Caco-2 (cell line): ENCODE measurements around the gene ACSS1. TPM values are rescaled to one million over a fixed set of nuclear protein-coding genes. Genes with fewer than 3 reads are reported as not detected.

Source experiments
- BruUV-seq: library from RNA; stranded (reverse); fragments of 400-500 nt; replicated peaks from 2 replicates; lab custom pipeline; 2021; lab: Mats Ljungman, UMichigan
- CTCF ChIA-PET: fragments of 300-600 bp; sonication (Branson Sonifier 250); formaldehyde crosslinking; loops from one replicate; lab custom pipeline; 2022; ENCODE audit warnings: antibody characterized with exemption; lab: Charles Lee
- POLR2A ChIA-PET: fragments of 300-600 bp; sonication (Branson Sonifier 250); formaldehyde crosslinking; loops from one replicate; lab custom pipeline; 2022; ENCODE audit warnings: antibody characterized with exemption; lab: Charles Lee
- DNase-seq, 2 experiments: peaks; one replicate each; pipeline versions ENCODE4 v3.0.0 to v3.0.0-alpha.2; 2020 to 2022
- H3K27me3 ChIP-seq: replicated peaks from 2 replicates; pipeline ENCODE4 v1.6.0; 2011; ENCODE audit warnings: low read length; ENCODE audit not compliant: control insufficient read depth, insufficient read depth
- H3K36me3 ChIP-seq: 2 replicates; pipeline ENCODE4 v1.5.1; 2011; ENCODE audit warnings: low read length; ENCODE audit not compliant: control insufficient read depth, insufficient read depth
- H3K4me1 ChIP-seq: fragments of 250-450 bp; sonication (Bioruptor Pico); 2 replicates; pipeline ENCODE4 v1.5.1; 2020; ENCODE audit warnings: mild to moderate bottlenecking
- H3K4me3 ChIP-seq: 2 replicates; pipeline ENCODE4 v1.5.1; 2011; ENCODE audit warnings: low read depth, mild to moderate bottlenecking, control low read depth, low read length
- H3K9me3 ChIP-seq: fragments of 250-450 bp; sonication (Bioruptor Pico); 2 replicates; pipeline ENCODE4 v1.5.1; 2020; ENCODE audit warnings: mild to moderate bottlenecking, moderate library complexity
- H3K27ac Mint-ChIP-seq: one replicate; pipeline ENCODE4 v1.8.0; 2022; ENCODE audit warnings: mixed read lengths; ENCODE audit not compliant: unreplicated experiment
- H3K27me3 Mint-ChIP-seq: one replicate; pipeline ENCODE4 v1.8.0; 2022; ENCODE audit warnings: mixed read lengths; ENCODE audit not compliant: insufficient read depth, unreplicated experiment
- H3K36me3 Mint-ChIP-seq: one replicate; pipeline ENCODE4 v1.8.0; 2022; ENCODE audit warnings: mild to moderate bottlenecking, mixed read lengths; ENCODE audit not compliant: insufficient read depth, unreplicated experiment
- H3K4me1 Mint-ChIP-seq: one replicate; pipeline ENCODE4 v1.8.0; 2022; ENCODE audit warnings: low read depth, mixed read lengths; ENCODE audit not compliant: unreplicated experiment
- H3K4me3 Mint-ChIP-seq: one replicate; pipeline ENCODE4 v1.8.0; 2022; ENCODE audit warnings: mild to moderate bottlenecking, moderate library complexity, mixed read lengths; ENCODE audit not compliant: unreplicated experiment
- H3K9me3 Mint-ChIP-seq: one replicate; pipeline ENCODE4 v1.8.0; 2022; ENCODE audit warnings: mixed read lengths; ENCODE audit not compliant: unreplicated experiment
- CTCF ChIP-seq, 2 experiments: fragments of 200-600 bp in 1 of 2; IDR thresholded peaks; 1 replicate in 1 of 2; 2 replicates in 1 of 2; pipeline versions ENCODE4 v1.5.1 to v1.8.0; 2011 to 2022; ENCODE audit warnings: antibody characterized with exemption in 1 of 2, control low read depth in 1 of 2, inconsistent platforms in 1 of 2, low read depth in 1 of 2, low read length in 1 of 2, mild to moderate bottlenecking in 1 of 2, moderate library complexity in 1 of 2; ENCODE audit not compliant: insufficient read depth in 1 of 2, severe bottlenecking in 1 of 2, unreplicated experiment in 1 of 2
- intact Hi-C: fragments of 100-400 bp; cut with micrococcal nuclease; formaldehyde crosslinking; loops from one replicate; pipeline ENCODE4 v1.10.0; 2022; ENCODE audit not compliant: unreplicated experiment
- total RNA-seq: library from RNA; stranded (reverse); gene quantifications from 2 replicates; pipeline ENCODE4 v1.2.3, GENCODE V29; 2022

ACSS1 gene
- total RNA-seq, 1 experiment from 2014 or later, result 113 TPM

GRCh38 chr20:25064561-25065071 lies 6.7 kb upstream of the ACSS1 start:
- Mint-ChIP-seq H3K36me3 (no peaks in the 10 kb centered on the region), H3K9me3 (no peaks in the 10 kb centered on the region), H3K27me3 (no peaks in the 10 kb centered on the region), H3K4me1 (peaks cover 47% of the 10 kb centered on the region), H3K27ac (peak overlapping the region; percentile 56), H3K4me3 (peak overlapping the region; percentile 68)
- no peaks in the 10 kb centered on the region for H3K36me3 ChIP-seq
- no peaks in the 10 kb centered on the region for H3K9me3 ChIP-seq
- CTCF ChIA-PET, result interaction anchor here (0.8 to 2.0 kb wide), 7 partner anchors 8 to 183 kb away, joined by 3 to 44 read pairs (median 8); no protein-coding TSS in a partner anchor
- peaks cover 46% of the 10 kb centered on the region for H3K4me1 ChIP-seq
- TF ChIP-seq CTCF (IDR thresholded peaks at IDR 0.05; ENCODE audit: insufficient read depth in 1 of 2, low read depth in 1 of 2, low read length in 1 of 2, severe bottlenecking in 1 of 2, unreplicated experiment in 1 of 2), result no peak
- no TSS peak for BruUV-seq
- H3K4me3 ChIP-seq, result no peak overlapping the region
- no peak for DNase-seq
- POLR2A ChIA-PET, result interaction anchor here (0.6 to 1.5 kb wide), 2 partner anchors 71 to 183 kb away, joined by 3 read pairs; partner anchors contain the start of gene PYGB
- H3K27me3 ChIP-seq, result no peaks in the 10 kb centered on the region
- intact Hi-C loops, result loop anchor here (2.0 to 10.0 kb wide), 5 partner anchors 34 to 180 kb away; partner anchors contain the start of gene PYGB

GRCh38 chr20:25063981-25064380 lies 6.0 kb upstream of the ACSS1 start:
- H3K4me3 ChIP-seq, result no peak overlapping the region
- no peaks in the 10 kb centered on the region for H3K36me3 ChIP-seq
- Mint-ChIP-seq H3K27ac (no peak overlapping the region), H3K4me3 (no peak overlapping the region), H3K9me3 (no peaks in the 10 kb centered on the region), H3K36me3 (no peaks in the 10 kb centered on the region), H3K4me1 (peaks cover 47% of the 10 kb centered on the region), H3K27me3 (no peaks in the 10 kb centered on the region)
- no peak for TF ChIP-seq CTCF (IDR thresholded peaks at IDR 0.05; ENCODE audit: insufficient read depth in 1 of 2, low read depth in 1 of 2, low read length in 1 of 2, severe bottlenecking in 1 of 2, unreplicated experiment in 1 of 2)
- no peaks in the 10 kb centered on the region for H3K9me3 ChIP-seq
- peaks cover 52% of the 10 kb centered on the region for H3K4me1 ChIP-seq
- no TSS peak for BruUV-seq
- ChIA-PET POLR2A (no interaction called here), CTCF (interaction anchor here (1.7 kb wide), 1 partner anchor 183 kb away, joined by 6 read pairs; no protein-coding TSS in a partner anchor)
- no peak for DNase-seq
- intact Hi-C loops, result loop anchor here (2.0 to 10.0 kb wide), 5 partner anchors 33 to 181 kb away; partner anchors contain the start of gene PYGB
- no peaks in the 10 kb centered on the region for H3K27me3 ChIP-seq

GRCh38 chr20:25063546-25063945 lies 5.6 kb upstream of the ACSS1 start:
- Histone ChIP-seq H3K27me3 (no peaks in the 10 kb centered on the region), H3K4me1 (peaks cover 57% of the 10 kb centered on the region), H3K4me3 (no peak overlapping the region), H3K36me3 (no peaks in the 10 kb centered on the region), H3K9me3 (no peaks in the 10 kb centered on the region)
- TF ChIP-seq CTCF (IDR thresholded peaks at IDR 0.05; ENCODE audit: insufficient read depth in 1 of 2, low read depth in 1 of 2, low read length in 1 of 2, severe bottlenecking in 1 of 2, unreplicated experiment in 1 of 2), result no peak
- ChIA-PET POLR2A (no interaction called here), CTCF (no interaction called here)
- Mint-ChIP-seq H3K4me1 (peaks cover 47% of the 10 kb centered on the region), H3K27ac (peak overlapping the region; percentile 23), H3K4me3 (no peak overlapping the region), H3K27me3 (no peaks in the 10 kb centered on the region), H3K9me3 (no peaks in the 10 kb centered on the region), H3K36me3 (no peaks in the 10 kb centered on the region)
- no TSS peak for BruUV-seq
- intact Hi-C loops, result loop anchor here (10.0 kb wide), 1 partner anchor 181 kb away; the partner anchor contains the start of gene PYGB
- no peak for DNase-seq
